HL-60/S4 treated with phorbol 12-myristate 13-acetate at 8.2 ng/mL for 4 days and 3 days (cell line): ENCODE results near the gene DNAH3.
"Not testable (repeated sequence)": the region's sequence is repeated elsewhere in the genome, so short reads cannot be mapped to it uniquely, and the experiment has no call there.

Experiments
- in situ Hi-C: fragments of 300-500 bp; cut with MboI; formaldehyde crosslinking; loops from 2 replicates; pipeline ENCODE4 v1.15.0; 2022; ENCODE audit warnings: low sequenced_read_pairs

DNAH3 gene

GRCh38 chr16:21169249-21169981 is 18.8 kb upstream of the DNAH3 start:
- in situ Hi-C loops: no loop called here

DNA sequence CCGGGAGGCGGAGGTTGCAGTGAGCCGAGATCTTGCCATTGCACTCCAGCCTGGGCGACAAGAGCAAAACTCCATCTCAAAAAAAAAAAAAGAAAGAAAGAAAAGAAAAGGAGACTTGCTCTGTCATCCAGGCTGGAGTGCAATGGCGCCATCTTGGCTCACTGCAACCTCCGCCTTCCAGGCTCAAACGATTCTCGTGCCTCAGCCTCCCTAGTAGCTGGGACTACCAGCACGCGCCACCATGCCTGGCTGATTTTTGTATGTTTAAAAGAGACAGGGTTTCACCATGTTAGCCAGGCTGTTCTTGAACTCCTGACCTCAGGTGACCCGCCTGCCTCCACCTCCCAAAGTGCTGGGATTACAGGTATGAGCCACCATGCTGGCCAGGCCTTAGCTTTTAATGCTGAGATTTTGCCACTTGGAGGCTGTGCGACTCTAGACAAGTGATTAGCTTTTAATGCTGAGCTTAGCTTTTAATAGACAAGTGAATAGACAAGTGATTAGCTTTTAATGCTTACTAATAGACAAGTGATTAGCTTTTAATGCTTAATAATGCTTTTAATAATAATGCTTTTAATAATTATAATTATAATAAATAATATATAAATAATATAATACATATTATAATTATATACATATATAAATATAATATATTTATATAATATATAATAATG is 17.4 kb upstream of the DNAH3 start:
- in situ Hi-C loops: no loop called here

GRCh38 chr16:21167360-21167759 is 16.7 kb upstream of the DNAH3 start:
- in situ Hi-C loops: no loop called here

DNA sequence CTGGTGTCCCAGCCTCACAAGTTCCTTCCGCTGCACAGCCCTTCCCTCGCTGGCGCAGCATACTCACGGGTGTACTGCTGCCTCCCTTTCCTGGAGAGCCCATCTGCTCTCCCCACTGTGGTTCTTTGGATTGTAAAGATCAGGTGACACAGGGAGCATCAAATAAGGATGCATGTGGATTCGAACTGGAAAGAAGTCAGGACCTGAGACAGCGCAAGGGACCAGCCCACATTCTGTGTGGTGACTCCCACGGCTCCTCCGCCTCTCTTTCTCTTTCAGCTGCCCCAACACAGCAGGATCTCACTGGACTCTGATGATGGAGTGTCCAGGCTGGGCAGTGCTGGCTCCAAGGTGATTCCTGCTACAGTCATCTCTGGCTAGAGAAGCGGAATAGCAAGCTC is 15.9 kb upstream of the DNAH3 start:
- in situ Hi-C loops: no loop called here

GRCh38 chr16:21164521-21165168 is 14.0 kb upstream of the DNAH3 start:
- in situ Hi-C loops: no loop called here

GRCh38 chr16:21163576-21163975 is 12.9 kb upstream of the DNAH3 start:
- in situ Hi-C loops: no loop called here

- in situ Hi-C loops: no loop called here
Observed at GRCh38 chr16:21162661-21163151, 12.1 kb upstream of the DNAH3 start.

- in situ Hi-C loops: no loop called here
Observed at GRCh38 chr16:21161211-21161610, 10.6 kb upstream of the DNAH3 start.

DNA sequence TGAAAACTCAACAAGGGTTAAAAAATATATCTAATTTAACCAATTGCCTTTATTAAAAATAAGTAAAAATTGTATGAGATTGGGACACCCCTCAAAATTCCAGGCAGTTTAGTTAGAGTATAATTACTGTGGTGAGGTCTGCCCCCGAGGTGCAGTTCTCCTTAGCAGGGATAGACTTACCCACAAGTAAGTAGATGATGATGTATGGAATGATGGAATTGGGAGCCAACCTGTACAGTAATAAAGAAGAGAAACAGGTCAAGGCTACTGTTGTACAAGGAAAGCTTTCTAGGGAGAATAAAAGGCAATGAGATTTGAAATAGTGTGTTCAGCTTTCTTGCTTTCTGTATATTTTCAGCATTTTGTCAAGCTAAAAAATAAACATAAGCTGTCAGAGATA is 9.6 kb upstream of the DNAH3 start:
- in situ Hi-C loops: no loop called here

GRCh38 chr16:21159281-21159951 is 8.8 kb upstream of the DNAH3 start:
- in situ Hi-C loops: no loop called here

GRCh38 chr16:21158208-21159110 is 7.8 kb upstream of the DNAH3 start, which contains the start of gene LDAF1:
Gene LDAF1 (plus strand): TSS chr16:21158674. CDS start chr16:21161183, 2,509 bp downstream.
- in situ Hi-C loops: no loop called here

GRCh38 chr16:21157632-21158031 is 7.0 kb upstream of the DNAH3 start:
- in situ Hi-C loops: no loop called here

DNA sequence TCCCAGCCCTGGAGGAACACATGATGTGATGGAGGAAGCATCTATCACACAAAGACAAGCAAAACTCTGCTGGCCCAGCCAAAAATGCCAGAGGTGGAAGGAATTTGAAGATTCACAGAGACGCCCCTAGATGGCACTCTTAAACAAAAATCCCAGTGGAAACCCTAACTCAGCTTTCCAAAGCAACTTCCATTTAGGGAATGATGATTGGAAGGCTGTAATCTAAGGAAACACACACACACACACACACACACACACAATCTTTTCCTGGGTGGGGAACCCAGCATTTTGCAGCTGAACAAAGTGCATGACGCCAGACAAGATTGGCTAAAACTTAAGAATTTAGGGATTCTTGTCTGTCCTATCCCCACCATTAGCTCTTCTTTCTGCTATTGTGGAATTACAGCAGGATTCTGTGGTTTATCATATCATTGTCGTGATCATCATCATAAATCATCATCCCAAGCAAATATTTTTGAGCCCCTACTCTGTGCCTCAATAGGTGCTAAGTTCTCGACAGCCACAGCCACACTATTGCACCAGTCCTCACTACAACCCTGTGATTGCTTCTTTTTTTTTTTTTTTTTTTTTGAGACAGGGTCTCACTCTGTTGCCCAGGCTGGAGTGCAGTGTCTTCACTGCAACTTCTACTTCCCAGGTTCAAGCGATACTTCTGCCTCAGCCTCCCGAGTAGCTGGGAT is 6.3 kb upstream of the DNAH3 start:
- in situ Hi-C loops: no loop called here

GRCh38 chr16:21156011-21156410 is 5.4 kb upstream of the DNAH3 start:
- in situ Hi-C loops: not testable (repeated sequence)

DNA sequence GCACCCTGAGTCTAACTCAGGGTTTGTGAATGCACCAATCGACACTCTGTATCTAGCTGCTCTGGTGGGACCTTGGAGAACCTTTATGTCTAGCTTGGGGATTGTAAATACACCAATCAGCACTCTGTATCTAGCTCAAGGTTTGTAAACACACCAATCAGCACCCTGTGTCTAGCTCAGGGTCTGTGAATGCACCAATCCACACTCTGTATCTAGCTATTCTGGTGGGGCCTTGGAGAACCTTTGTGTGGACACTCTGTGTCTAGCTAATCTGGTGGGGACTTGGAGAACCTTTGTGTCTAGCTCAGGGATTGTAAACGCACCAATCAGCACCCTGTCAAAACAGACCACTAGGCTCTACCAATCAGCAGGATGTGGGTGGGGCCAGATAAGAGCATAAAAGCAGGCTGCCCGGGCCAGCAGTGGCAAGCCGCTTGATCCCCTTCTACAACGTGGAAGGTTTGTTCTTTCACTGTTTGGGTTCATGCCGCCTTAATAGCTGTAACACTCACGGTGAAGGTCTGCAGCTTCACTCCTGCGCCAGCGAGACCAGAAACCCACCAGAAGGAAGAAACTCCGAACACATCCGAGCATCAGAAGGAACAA is 2.6 kb upstream of the DNAH3 start:
- in situ Hi-C loops: not testable (repeated sequence)

GRCh38 chr16:21152160-21153030 is 1.7 kb upstream of the DNAH3 start:
- in situ Hi-C loops: not testable (repeated sequence)

GRCh38 chr16:21145738-21146137 is 4.9 kb downstream of the DNAH3 start:
- in situ Hi-C loops: no loop called here

GRCh38 chr16:21134053-21134452 is 16.6 kb downstream of the DNAH3 start:
- in situ Hi-C loops: no loop called here
